Measurements from ENCODE around the gene MYO16.

DNA sequence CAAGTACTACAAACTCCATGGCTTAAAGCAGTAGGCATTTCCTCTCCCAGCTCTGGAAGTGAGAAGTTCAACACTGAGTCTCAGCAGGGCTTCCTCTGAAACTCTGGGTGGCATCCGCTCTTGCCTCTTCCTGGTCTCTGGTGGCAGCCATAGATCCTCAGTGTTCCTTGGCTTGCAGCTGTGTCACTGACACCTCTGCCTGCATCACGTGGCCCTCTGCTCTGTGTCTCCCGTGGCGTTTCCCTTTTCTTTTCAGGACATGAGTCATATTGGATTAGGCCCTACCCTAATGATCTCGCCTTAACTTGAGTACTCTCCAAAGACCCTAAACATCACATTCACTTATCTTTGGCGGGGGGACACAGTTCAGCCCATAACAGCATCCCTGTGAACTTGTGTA is 466.7 kb downstream of the MYO16 start:
- TF ChIP-seq, protein P1, sequence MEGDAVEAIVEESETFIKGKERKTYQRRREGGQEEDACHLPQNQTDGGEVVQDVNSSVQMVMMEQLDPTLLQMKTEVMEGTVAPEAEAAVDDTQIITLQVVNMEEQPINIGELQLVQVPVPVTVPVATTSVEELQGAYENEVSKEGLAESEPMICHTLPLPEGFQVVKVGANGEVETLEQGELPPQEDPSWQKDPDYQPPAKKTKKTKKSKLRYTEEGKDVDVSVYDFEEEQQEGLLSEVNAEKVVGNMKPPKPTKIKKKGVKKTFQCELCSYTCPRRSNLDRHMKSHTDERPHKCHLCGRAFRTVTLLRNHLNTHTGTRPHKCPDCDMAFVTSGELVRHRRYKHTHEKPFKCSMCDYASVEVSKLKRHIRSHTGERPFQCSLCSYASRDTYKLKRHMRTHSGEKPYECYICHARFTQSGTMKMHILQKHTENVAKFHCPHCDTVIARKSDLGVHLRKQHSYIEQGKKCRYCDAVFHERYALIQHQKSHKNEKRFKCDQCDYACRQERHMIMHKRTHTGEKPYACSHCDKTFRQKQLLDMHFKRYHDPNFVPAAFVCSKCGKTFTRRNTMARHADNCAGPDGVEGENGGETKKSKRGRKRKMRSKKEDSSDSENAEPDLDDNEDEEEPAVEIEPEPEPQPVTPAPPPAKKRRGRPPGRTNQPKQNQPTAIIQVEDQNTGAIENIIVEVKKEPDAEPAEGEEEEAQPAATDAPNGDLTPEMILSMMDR (conservative IDR thresholded peaks at IDR 0.05; ENCODE audit: low read depth, low read length): no peak
- TF ChIP-seq POLR2A (IDR thresholded peaks at IDR 0.05; ENCODE audit: low read depth, low read length) (no peak), RCOR1 (IDR thresholded peaks at IDR 0.05; ENCODE audit: insufficient replicate concordance, low read length) (no peak), CEBPB (IDR thresholded peaks at IDR 0.05; ENCODE audit: low read depth, low read length) (no peak), BHLHE40 (IDR thresholded peaks at IDR 0.05; ENCODE audit: low read depth, low read length) (no peak), RFX5 (IDR thresholded peaks at IDR 0.05; ENCODE audit: low read depth, low read length) (no peak), FOS (IDR thresholded peaks at IDR 0.05; ENCODE audit: low read depth, low read length) (no peak), RAD21 (IDR thresholded peaks at IDR 0.05; ENCODE audit: low read length) (no peak), MAFK (IDR thresholded peaks at IDR 0.05; ENCODE audit: low read depth, low read length) (no peak), MXI1 (IDR thresholded peaks at IDR 0.05; ENCODE audit: borderline replicate concordance, low read depth, low read length) (no peak), CHD1 (IDR thresholded peaks at IDR 0.05; ENCODE audit: low read depth, low read length) (no peak)
